Progenitor cell of endocrine pancreas (in vitro differentiated cells): ENCODE results near the gene BCAS3. TPM values are rescaled to one million over a fixed set of nuclear protein-coding genes. Genes with fewer than 3 reads are reported as not detected.

Source experiments
- DNase-seq: peaks from one replicate; pipeline ENCODE4 v3.0.0; 2021; ENCODE audit warnings: low spot score; ENCODE audit not compliant: unreplicated experiment
- H3K27ac Mint-ChIP-seq: 2 replicates; pipeline ENCODE4 v1.8.0; 2021; ENCODE audit warnings: mild to moderate bottlenecking, moderate library complexity, mixed read lengths
- H3K27me3 Mint-ChIP-seq: 2 replicates; pipeline ENCODE4 v1.8.0; 2021; ENCODE audit warnings: mixed read lengths
- H3K36me3 Mint-ChIP-seq: 2 replicates; pipeline ENCODE4 v1.8.0; 2022; ENCODE audit warnings: mixed read lengths; ENCODE audit not compliant: insufficient read depth
- H3K4me1 Mint-ChIP-seq: 2 replicates; pipeline ENCODE4 v1.8.0; 2021; ENCODE audit warnings: low read depth, mixed read lengths
- H3K4me3 Mint-ChIP-seq: 2 replicates; pipeline ENCODE4 v1.8.0; 2021; ENCODE audit warnings: low read depth, mild to moderate bottlenecking, moderate library complexity, mixed read lengths
- H3K9me3 Mint-ChIP-seq: 2 replicates; pipeline ENCODE4 v1.8.0; 2021; ENCODE audit warnings: low read depth, mixed read lengths
- total RNA-seq: library from RNA; stranded (reverse); gene quantifications from 2 replicates; pipeline ENCODE4 v1.2.1, GENCODE V29; 2021
- TF ChIP-seq, protein P1 (sequence below): fragments of 200-600 bp; sonication (generic); IDR thresholded peaks from one replicate; pipeline ENCODE4 v1.5.0; 2021; ENCODE audit warnings: antibody characterized with exemption, mild to moderate bottlenecking; ENCODE audit not compliant: unreplicated experiment

The BCAS3 gene
- total RNA-seq, 1 donor from 2014 or later = 36.1 TPM

DNA sequence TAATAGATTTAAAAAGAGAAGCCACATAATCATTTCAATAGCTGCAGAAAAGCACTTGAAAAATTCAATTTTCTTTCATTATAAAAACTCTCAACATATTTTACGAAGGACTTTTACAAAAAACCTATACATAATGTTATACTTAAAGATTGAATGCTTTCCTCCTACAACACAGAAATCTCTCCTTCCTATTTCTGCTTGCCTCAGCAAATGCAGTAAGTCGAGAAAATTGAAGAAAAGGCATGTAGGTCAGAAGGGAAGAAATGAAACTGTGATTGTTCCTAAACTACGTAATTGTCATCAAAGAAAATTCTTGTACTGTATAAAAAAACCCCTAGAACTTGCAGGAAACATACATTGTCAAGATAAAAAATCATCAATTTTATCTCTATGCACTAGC is 267.1 kb downstream of the BCAS3 start:
- Mint-ChIP-seq H3K9me3 (no peaks in the 10 kb centered on the region), H3K4me3 (no peak overlapping the region), H3K36me3 (peaks cover 2% of the 10 kb centered on the region), H3K27ac (no peak overlapping the region), H3K4me1 (no peaks in the 10 kb centered on the region), H3K27me3 (no peaks in the 10 kb centered on the region)
- DNase-seq = no peak
- TF ChIP-seq, protein P1, sequence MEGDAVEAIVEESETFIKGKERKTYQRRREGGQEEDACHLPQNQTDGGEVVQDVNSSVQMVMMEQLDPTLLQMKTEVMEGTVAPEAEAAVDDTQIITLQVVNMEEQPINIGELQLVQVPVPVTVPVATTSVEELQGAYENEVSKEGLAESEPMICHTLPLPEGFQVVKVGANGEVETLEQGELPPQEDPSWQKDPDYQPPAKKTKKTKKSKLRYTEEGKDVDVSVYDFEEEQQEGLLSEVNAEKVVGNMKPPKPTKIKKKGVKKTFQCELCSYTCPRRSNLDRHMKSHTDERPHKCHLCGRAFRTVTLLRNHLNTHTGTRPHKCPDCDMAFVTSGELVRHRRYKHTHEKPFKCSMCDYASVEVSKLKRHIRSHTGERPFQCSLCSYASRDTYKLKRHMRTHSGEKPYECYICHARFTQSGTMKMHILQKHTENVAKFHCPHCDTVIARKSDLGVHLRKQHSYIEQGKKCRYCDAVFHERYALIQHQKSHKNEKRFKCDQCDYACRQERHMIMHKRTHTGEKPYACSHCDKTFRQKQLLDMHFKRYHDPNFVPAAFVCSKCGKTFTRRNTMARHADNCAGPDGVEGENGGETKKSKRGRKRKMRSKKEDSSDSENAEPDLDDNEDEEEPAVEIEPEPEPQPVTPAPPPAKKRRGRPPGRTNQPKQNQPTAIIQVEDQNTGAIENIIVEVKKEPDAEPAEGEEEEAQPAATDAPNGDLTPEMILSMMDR = no peak

DNA sequence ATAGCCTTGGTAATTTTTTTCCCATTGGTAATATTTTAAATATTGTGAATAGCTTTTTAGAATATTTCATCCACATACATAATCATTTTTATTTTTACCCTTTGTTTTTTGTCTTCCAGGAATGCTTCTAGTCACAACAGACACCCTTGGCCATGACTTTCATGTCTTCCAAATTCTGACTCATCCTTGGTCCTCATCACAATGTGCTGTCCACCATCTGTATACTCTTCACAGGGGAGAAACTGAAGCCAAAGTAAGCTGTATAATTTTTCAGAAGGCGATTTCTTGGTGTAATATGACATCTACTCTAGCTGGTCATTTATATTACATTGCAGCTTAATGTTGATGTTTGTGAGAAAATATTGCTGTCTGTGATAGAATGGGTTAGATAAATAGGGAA is 269.4 kb downstream of the BCAS3 start:
- no peak overlapping the region for H3K27ac Mint-ChIP-seq
- H3K4me3 Mint-ChIP-seq = no peak overlapping the region
- no peaks in the 10 kb centered on the region for H3K27me3 Mint-ChIP-seq
- TF ChIP-seq, protein P1 = no peak
- no peaks in the 10 kb centered on the region for H3K36me3 Mint-ChIP-seq
- H3K4me1 Mint-ChIP-seq = no peaks in the 10 kb centered on the region
- H3K9me3 Mint-ChIP-seq = no peaks in the 10 kb centered on the region
- no peak for DNase-seq

DNA sequence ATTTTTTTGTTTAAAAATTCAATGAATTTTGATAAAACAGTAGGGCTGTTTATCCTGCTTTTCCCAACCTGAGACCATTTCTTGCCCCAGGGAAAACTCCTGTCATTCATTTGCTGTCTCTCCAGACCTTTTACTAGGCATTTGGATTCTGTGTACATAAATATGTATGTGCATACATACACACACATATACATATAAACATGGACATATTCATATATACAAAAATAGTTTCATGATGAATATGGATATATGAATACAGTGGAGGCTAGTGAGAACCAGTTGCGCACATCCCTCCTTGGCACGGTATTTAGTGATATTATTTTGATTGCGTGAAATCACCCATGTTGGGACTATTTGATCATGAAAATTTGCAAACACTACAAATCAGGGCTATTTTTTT is 269.9 kb downstream of the BCAS3 start:
- Mint-ChIP-seq H3K4me3 (no peak overlapping the region), H3K4me1 (no peaks in the 10 kb centered on the region), H3K9me3 (peaks cover under 1% of the 10 kb centered on the region), H3K36me3 (no peaks in the 10 kb centered on the region), H3K27ac (no peak overlapping the region), H3K27me3 (no peaks in the 10 kb centered on the region)
- TF ChIP-seq, protein P1 = no peak
- no peak for DNase-seq

DNA sequence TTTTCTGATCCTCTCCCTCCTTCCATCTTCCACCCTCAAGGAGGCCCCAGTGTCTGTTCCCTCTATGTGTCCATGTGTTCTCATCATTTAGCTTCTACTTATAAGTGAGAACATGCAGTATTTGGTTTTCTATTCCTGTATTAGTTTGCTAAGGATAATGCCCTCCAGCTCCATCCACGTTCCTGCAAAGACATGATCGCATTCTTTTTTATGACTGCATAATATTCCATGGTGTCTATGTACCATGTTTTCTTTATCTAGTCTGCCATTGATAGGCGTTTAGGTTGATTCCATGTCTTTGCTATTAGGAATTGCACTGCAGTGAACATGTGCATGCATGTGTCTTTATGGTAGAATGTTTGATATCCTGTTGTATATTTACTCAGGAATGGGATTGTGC is 275.1 kb downstream of the BCAS3 start:
- Mint-ChIP-seq H3K27ac (no peak overlapping the region), H3K27me3 (no peaks in the 10 kb centered on the region), H3K36me3 (peaks cover 7% of the 10 kb centered on the region), H3K9me3 (peaks cover 9% of the 10 kb centered on the region), H3K4me3 (no peak overlapping the region), H3K4me1 (no peaks in the 10 kb centered on the region)
- no peak for DNase-seq
- TF ChIP-seq, protein P1 = no peak

DNA sequence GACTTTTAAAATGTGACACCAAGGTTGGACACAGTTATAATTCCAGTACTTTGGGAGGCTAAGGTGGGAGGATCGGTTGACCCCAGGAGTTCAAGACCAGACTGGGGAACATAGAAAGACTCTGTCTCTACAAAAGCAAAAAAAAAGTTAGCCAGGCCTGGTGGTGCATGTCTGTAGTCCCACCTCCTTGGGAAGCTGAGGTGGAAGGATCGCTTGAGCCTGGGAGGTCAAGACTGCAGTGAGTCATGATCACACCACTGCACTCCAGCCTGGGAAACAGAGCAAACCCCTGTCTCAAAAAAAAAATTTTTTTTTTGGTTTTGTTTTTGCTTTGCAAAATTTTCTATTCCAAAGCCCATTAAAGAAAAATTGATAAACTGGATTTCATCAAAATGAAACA is 281.4 kb downstream of the BCAS3 start:
- Mint-ChIP-seq H3K4me1 (no peaks in the 10 kb centered on the region), H3K27ac (no peak overlapping the region), H3K9me3 (peaks cover 11% of the 10 kb centered on the region), H3K36me3 (peaks cover 14% of the 10 kb centered on the region), H3K27me3 (no peaks in the 10 kb centered on the region), H3K4me3 (no peak overlapping the region)
- TF ChIP-seq, protein P1 = no peak
- no peak for DNase-seq
